ENCODE measurements around the gene CA10. TPM values are rescaled to one million over a fixed set of nuclear protein-coding genes. Genes with fewer than 3 reads are reported as not detected.

The CA10 gene
- total RNA-seq, 1 donor from 2014 or later: not detected

DNA sequence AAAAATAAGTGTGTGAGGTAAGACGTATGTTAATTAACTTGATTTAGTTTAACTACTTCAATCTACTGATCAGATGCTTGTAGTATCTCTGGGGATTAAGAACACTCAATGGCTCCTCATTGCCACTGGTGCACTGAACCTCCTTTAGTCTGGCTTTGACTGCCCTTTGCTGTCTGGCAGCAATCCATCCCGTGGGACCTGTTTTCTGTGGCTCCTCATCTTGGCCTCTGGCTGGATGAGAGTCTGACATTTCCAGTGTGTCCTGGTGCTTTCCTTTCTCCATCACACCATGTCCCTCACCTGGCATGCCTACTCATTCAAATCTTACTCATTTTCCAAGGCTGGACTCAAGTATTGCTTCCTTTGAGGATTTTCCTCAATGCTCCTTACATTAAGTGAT, 212.2 kb downstream of the CA10 start:
- no peak for DNase-seq

DNA sequence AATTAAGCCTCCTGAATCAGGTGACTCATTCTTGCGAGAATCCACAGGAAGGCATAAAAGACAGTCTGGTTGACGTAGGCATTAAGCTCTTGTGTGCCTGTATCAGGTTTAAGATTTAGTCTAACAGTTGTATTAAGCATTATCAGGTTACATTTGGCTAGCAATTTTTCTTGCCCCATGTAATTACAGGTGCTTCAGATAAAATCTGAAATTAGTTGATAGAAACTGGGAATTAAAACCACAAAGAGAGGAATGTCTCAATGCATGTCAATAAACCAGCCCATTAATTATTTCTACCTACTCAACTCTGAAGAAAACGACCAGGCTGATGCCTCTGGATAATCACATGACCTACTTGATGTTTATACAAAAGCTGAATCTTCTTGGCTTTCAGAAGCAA, 217.2 kb downstream of the CA10 start:
- no peak for DNase-seq

DNA sequence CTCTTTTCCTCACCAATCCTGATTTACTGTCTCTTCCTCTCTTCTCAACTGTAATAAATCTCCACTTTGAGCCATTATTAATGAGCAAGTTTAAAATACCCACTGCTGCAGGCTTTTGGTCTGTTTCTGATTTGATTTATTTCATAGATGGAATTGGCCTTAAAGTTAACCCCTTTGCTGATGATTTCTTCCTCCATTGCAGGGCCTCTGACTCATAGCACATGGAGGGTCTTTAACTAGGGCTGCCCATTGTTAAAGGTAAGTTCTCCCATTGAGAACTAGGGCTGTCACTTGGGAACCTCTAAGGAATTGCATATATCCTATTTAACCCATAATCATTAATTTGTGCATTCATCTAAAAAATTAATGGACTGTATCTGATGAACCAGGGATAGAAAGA, 221.2 kb downstream of the CA10 start:
- DNase-seq: no peak

DNA sequence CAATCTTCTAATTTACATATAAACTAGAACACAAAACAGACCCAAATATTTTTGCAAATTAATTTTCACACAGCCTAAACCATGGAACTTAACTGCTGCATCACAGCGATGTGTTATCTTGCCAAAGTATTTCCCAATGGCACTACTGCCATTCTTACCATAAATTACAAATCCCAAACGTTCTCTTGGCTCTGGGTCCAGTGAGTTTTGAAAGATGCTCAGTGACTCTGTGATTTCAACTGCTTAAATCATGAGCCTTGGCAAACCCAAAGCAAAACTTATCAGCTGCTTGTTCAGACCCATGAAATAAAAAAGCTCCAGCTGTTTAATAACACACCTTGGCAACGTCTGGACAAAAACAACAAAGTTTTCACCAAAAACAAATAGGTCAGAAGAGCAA, 223.0 kb downstream of the CA10 start:
- no peak for DNase-seq

DNA sequence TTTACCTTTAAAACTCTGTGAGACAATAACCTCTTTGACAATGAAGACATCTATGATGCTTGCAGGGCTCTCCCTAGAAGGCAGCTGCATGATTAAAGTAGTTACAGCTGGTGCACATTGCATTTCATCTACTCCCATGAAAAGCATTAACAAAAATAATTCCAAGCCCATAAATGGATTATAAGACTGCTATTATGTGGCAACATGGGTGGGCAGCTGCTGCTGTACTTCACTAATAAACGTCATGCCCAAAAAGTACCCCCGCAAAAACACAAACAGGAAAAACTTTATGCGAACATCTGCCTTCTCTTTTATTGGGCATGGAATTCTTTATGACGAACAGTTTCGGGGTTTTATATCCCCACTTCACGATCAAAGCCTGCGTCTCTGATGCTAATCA, 224.9 kb downstream of the CA10 start:
- DNase-seq: no peak

DNA sequence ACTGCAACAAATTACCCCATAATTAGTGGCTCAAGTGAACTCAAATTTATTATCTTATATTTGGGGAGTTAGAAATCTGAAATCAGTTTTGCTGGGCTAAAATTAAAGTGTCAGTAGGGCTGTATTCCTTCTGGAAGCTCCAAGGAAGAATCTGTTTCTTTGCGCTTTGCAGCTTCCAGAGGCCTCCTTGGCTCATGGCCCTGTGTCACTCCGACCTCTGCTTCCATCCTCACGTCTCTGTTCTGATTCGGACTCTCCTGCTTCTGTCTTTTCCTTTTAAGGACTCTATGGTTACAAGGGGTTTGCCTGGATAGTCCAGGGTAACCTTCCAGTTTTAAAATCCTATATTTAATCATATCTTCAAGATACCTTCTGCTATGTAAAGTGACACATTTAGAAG, 232.1 kb downstream of the CA10 start:
- DNase-seq: no peak

DNA sequence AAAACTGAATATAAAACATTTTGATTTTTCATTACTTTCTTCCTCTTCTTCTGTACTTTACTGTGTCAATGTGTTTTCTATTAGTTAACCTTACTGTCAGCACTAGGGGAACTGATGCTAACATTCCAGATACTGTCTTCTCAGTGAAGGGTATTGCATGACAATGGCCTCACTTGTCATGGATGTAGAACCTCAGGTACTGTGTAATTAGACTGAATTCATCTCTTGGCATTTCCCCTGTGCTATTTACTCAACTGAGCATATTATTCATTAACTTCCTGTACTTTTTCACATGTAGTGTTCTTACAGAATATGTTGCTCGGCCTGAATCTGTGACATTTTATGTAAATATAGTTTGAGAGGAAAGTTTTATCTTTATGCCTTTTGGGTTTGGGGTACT, 237.0 kb downstream of the CA10 start:
- DNase-seq: no peak

DNA sequence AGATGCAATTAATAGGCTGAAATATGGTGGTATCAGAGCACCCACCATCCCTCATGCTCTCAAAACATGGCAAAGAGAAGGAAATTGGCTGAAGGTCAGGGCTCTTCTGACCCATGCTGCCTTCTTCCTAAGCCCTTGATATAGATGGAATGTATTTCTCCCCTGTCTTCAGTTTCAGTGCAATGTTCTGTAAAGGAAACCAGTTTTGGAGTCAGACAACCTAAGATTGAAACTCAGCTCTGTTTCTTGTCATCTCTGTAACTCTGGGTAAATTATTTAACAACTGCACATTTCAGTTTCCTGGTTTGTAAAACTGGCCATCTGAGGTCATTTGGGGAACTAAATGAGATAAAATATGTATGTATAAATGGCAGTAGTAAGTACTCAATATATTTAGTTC, 243.9 kb downstream of the CA10 start:
- no peak for DNase-seq

DNA sequence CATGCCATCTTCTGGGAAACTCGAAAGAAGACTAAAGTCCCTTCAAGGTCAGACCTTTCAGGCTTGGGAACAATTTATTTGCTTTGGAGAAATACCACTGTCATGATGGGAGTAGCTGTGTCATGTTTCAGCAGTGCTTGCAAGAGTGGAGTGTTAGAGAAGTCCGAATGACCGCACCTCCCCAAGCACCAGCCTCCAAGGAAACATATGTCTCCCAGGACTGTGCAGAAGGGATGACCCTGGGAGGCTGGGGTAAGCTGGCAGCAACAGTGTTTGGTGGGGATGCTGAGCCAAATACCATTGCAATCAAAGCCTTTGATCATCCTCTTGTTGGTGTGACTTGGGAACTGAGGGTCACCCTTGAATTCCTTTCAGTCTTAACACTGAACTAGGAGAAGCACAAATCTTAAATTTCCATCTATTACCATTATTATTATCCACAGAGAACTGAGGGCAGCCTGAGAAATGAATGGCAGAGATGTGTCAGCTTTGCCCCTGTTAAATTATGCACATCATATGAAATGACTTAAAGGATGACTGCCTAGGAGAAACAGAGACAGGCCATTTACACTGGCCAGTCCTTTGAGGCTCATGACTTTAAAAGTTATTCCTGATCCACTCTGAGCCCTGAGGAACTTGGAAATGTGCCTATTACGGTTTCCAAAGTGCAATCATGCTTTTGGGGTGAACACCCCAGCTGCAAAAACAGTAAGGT, 244.9 kb downstream of the CA10 start:
- no peak for DNase-seq

DNA sequence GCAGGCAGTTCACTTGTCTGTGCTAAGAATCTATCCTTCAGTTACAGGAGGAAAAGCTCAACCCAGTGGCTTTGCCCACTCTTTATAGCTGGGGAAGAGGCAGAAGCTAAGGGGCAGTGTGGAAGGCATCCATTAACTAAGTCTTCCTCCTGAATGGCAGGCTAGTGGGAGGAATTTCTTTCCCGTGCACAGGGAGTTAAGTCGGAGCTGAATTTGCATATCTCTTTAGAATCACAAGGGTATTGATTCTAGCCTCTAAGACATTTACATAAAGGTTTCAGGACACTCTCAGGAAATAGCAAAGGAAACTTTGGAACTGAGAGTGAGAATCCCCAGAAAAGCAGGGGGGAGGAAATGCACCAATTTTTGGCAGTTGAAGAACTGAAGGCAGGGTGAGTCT, 245.6 kb downstream of the CA10 start:
- no peak for DNase-seq

DNA sequence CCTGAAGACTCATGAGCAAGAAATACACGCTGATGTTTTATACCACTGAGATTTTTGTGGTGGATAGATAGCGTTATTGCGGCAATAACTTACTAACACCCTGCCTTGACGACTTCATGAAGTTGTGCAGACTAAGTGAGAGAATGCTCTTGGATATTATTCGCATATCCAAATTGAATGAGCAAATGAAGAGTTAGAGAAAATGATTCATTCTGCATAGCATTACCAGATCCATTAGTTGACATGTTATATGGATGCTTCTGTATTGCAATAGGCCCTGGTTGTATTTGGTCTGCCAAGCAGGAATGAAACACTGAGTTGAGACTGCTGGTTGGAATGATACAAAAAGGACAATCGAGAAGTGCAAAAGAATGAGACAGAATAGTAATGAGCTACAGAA, 247.3 kb downstream of the CA10 start:
- DNase-seq: no peak

DNA sequence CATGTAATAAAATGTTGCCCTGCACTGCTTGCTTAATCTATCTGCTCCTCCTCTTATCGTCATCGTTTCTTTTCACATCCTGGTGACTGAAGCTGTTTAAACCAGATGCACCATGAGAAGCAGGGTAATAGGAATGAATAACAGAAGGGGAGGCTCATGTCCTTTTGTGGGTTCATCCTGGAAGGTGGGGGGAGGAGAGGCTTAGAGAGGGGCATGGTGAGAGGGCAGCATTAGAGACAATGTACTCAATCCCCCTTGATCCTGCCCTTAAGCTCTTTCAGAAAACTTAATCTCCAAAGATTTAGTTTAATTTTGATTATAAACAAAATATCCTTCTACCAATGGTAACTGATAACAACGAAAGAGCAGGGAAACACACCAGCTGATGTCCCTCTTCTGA, 248.5 kb downstream of the CA10 start:
- DNase-seq: no peak

DNA sequence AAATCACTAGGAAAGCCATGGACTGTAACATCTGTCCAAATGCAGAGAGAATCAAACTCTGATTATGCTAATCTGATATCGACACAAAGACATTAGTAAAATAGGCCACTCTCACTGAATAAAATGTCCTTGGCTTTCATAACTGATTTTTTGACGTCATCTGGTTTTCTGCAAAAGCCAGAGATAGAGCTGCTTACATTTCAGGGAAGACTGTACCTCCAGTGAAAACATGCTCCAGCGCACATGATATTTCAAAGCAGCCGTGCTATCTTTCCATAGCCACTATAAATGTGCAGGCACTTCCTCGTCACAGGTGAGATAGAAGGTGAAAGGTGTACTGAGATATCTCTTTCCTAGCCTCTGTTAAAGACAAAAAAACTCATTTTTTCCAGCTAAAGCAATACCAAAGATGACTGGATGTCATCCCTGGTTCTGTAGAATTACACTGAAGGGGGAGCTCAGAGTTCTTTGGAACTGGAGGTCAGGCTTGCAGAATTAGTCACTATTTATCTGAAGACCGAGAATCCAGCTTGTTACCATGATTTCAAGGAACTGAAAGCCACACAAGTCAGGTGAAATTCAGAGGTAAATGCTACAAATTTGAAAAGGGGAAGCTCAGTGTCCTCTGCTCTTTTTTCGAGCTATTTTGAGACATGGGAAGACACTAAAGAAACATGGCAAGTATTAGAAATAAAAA, 249.5 kb downstream of the CA10 start:
- DNase-seq: no peak

DNA sequence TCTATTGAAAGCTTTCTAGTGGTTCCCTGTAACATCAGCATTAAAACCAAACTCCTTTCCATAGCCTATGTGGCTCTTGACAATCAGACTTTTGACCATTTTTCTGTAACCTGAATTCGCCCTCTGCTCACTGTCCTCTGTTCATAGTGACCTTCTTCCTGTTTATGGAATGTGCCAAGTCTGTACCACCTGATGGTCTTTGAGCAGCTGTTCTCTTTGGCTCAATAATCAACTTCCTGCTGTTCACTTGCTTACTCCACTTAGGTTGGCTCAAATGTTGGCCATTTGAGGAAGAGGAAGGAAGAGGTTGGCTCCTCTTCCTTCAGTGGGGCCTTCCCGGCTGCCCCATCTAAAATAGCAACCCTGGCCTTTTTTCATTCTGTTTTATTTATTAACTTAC, 251.5 kb downstream of the CA10 start:
- no peak for DNase-seq

DNA sequence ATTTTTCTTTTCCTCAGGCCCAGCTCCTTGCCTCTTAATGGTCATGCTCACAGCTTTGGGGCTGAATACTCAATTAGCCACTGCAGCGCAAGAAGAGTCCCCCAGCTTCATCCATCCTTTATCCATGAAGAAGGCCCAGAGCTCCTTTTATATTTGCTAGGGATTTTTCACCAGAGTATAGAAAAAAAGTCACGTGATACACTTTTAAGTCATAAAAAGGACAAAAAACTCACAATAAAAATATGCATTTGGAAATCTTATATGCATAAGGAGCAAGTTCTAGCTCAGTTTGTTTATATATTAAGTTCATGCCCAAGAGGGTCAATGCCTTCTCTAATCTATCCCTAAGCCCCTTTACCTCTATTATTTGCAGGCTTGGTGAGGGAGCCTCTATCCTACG, 254.1 kb downstream of the CA10 start:
- DNase-seq: no peak

DNA sequence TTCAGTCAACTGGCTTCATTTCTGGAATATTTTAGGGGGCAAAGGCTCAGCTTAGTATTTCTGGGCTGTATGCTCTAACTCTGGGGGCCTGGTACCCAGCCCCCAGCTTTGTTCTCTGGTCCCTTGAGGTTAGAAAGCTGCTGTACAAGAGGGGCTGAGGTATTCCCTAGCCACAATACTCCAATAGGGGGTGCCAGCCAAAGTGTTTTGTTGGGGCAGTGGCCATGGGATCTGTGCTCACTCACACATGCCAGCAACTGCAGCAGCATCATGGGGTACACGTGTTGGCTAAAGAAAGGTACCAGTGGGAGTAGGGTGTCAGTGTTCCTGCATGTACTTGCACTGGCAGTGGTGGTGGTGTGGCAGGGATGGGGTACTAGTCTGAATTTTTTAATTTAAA, 257.3 kb downstream of the CA10 start:
- DNase-seq: no peak

DNA sequence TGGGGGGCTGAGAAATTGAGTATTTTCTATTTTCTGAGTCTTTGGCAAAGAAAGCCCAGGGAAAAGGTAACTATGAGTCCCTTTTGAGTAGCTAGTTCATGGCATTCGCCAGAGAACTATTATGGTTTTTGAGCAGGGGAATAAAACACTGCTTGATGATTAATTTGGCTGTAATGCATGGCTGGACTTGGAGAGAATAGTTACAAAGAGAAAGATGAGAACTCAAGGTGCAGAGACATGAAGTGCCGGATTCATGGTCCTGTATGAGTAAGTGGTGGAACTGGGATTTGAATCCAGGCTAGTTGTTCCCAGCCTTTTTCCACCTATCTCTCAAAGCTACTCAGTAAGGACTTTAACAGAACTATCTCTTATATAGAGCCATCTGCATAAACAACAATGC, 266.6 kb downstream of the CA10 start:
- no peak for DNase-seq

DNA sequence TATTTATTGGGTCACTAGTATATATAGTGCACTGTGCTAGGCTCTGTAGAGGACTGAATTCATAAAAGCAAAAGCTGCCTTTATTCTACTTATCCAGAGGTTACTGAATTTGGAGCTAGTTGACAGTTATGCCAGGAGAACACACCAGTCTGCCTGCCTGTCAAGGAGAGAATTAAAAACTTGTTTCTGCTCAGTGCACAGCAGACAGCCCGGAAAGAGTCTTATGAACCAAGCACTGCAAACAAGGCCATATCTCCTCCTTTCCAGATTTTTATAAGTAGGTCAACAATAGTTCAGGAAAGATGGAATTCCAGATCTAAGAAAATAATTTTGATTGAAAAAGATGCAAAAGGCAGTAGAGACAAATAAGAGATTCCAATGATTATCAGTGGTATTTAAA, 267.8 kb downstream of the CA10 start:
- DNase-seq: no peak

DNA sequence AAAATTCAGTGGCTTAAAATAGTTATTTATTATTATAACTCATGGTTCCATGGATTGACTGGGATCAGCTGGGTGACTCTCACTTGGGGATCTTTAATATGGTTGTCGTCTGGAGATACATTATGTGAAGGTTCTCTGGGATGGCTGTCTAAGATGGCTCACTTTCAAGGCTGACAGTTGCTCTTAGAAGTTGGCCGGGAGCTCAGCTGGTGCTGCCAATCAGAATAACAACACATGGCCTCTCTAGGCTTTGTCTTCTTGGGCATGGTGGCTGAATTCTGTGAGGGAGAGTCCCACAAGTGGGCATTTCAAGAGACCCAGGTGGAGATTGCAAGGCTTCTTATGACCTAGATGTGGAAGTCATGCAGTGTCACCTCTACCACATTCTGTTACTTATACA, 269.7 kb downstream of the CA10 start:
- no peak for DNase-seq

DNA sequence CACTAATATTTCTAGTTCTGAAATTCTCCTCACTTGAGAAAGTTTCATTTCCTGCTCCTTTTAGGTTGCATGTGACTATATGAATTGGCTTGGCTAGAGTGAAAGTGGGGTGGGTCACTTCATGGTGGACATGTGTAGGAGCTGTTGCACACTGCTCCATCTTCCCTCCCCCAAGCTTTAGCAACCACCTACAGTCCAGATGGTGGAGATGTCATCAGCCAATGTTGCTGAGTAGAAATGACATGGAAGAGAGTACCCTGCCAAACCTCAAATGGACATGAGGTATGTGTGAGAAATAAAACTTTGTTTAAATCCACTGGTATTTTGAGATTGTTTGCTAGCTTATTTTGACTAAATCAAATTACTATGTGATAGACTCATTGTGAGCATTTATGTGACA, 281.5 kb downstream of the CA10 start:
- no peak for DNase-seq

DNA sequence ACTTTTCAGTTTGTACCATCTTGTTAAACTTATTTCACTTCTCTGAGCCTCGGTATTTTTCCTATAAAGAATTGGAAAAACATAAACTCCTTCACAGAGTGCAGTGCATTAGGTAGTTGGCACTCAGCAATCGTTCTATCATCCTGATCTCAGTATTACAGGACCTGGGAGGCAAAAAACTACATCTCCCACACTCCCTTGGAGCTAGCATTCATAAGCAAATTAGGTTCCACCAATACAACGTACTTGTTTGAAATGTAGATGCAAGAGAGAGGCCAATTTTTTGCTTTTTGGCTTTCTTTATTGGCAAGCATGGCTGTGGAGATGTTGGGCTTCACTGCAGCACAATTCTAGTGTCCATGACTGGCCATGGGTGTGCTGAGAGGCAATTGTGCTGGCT, 285.2 kb downstream of the CA10 start:
- DNase-seq: no peak

DNA sequence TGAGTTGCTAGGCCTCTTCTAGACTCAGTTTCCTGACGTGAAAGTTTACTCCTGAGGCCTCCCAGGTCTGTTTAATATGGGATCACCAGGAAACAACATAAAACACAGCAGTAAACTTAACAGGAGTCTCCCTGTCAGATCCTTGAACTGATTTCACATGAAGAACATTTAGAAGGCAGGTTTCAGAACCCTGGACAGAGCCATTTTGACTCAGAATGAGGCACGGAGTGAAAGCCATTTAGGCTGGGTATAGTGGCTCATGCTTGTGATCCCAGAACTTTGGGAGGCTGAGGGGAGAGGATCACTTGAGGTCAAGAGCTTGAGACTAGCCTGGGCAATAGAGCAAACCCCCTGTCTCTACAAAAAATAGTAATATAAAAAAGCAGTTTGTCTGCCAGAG, 289.1 kb downstream of the CA10 start:
- peak; percentile 3 for DNase-seq

DNA sequence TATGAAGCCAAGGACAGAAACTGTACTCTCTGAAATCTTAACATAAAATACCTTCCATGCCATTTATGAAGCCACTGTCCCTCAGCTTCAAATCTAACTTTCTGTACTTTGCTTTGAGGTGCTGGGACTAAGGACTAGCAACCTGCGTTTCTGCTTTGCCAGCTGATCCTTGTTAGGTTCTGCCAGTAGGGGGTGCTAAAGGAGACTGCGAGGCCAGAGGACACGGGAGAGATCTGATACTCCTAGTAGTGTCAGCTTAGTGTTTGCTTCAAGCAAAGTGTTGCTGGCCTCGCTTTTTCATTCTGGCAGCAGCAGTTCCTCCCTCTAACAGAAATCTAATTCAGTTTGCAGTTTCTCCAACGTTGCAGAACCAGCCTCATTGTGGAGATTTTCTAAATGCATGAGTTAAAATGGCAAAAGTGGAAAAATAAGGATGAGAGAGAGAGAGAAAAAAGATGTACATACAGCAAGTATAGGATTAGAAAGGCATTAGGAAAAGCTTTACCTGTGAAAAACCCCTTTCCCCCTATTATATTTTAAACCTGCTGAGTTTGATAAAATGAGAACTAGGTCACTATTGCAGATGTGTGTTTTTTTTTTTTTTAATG, 297.5 kb downstream of the CA10 start:
- DNase-seq: no peak

DNA sequence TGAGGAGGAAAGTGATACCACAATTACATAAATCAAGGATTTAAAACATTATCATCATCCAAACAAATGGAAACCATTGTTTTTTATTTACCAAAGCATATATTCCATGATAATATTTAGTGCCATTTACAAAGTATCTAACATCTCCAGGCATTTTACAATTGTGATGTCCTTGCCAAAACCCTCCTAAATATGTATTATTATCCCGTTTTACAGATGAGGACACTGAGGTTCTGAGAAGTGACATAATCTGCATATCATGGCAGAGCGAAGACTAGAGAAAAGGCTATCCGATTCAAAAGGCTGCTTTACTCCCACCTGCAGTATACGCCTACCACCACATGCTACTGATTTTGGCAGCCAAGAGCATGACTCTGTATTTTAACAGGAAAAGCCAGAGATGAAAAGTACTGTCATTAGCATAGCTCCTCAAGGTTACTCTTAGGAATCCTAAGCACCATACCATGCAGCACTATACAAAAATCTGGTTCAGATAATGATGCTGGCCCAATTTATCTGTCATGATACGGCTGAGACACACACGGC, 301.4 kb downstream of the CA10 start:
- DNase-seq: no peak

Measured in dermis blood vessel endothelial cell (primary cell).